Head of caudate nucleus (tissue), 42 donors: Measurements from ENCODE around the gene GPRIN1.
"Not testable (repeated sequence)": the region's sequence is repeated elsewhere in the genome, so short reads cannot be mapped to it uniquely, and the experiment has no call there.

Experiments used
- DNase-seq, 42 donors: peaks; one replicate each; pipeline versions ENCODE4 v3.0.0 to v3.0.0-alpha.2; 2020 to 2021; ENCODE audit warnings: mixed read lengths in 7 of 42
- intact Hi-C: fragments of 100-400 bp; cut with DNase I; formaldehyde crosslinking; loops from one replicate; pipeline ENCODE4 v1.15.0; 2022

The GPRIN1 gene

DNA sequence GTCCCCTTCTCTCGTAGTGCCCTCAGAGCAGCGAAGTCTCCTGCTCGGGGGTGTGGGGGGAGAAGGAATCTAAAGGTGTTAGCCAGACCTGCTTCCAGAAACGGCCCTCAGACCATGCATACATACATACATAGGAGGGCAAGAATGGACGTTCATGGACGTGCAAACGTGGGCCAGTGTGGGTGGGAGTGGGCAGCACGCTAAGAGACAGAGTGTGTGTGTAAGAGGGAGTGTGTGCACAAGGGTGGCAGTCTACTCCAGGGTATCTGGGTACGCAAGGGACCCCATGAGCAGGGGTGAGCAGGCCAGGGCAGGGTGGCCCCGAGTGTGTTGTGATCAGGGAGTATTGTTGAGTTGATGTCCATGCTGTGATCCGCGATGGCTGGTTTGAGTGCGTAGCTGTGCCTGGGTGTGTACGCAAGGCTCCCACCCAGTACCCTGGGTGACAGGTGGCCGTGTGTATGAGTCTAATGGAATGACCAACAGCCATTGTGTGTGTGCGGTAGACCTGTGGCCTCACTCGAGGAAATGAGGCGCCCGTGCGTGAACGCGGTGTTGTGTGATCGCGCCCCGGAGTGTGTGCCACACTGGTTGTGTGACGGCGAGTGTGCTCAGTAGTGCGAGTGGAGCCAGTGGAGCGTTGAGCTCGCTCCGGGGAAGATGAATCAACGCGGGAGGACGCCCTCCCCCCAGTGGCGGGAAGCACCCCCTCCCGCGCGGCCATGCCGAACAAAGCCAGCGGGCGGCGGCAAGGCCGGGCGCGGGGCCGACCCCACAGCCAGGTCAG, 826 bp downstream of the GPRIN1 start:
- peak in 20 of 42 donors; percentile 14 to 65 (median 40) for DNase-seq
- intact Hi-C loops: no loop called here

GRCh38 chr5:176608142-176608705, 1.7 kb downstream of the GPRIN1 start:
- DNase-seq: no peak
- intact Hi-C loops: no loop called here

DNA sequence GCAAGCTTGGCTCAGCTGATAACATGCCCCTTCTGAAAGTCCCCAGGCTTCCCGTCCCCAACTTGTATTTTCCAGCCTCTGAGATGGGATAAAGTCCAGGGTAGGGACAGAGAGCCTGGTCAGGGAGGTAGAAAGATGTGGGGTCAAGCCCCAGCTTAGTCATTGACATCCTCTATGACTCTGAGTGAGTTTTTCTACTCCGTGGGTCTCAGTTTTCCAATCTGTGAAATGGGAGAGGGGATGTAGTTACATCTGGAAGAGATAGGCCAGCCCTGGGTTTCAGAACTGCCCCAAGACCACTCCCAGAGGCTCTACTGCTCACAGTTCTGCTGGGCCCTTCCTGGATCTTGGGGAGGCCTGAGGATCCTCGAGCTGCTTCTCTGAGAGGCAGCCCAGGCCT, 3.1 kb downstream of the GPRIN1 start:
- DNase-seq: no peak
- intact Hi-C loops: no loop called here

DNA sequence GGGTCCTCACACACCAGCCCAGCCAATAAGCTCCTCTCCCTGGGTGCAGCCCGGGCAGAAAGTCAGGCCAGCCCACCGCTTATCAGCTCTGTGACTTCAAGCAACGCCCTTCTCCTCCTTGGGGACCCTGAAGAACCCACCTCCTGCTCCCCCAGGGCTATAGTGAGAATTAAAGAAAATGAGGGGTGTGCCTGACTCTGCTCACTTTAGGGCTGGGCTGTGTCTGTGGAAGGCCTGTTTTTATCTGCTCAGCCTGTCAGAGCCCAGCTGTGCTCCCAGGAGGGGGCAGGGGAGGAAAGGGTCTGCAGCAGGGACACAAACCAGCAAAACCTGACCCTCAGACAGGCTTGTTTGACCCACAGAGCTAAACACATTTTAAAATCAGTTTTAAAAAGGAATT, 3.9 kb downstream of the GPRIN1 start:
- intact Hi-C loops: no loop called here
- no peak for DNase-seq

DNA sequence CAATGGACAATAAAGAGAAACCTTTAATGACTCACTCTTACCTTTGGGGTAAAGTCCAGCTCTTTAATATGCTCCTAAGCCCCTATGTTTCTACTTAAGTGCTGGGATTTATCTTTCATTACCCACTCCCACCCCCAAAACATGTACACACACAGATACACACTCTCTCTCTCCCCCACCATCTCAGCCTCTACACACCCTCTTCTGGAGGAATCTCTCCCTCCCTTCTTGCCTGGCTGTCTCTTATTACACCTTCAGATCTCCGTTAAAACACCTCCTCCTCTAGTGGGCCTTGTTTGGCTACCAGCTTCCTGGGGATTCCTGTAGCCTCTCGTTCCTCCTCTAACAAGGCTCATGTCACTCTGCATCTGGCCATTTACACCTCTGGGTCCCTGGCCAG, 6.9 kb downstream of the GPRIN1 start:
- intact Hi-C loops: no loop called here
- DNase-seq: no peak

DNA sequence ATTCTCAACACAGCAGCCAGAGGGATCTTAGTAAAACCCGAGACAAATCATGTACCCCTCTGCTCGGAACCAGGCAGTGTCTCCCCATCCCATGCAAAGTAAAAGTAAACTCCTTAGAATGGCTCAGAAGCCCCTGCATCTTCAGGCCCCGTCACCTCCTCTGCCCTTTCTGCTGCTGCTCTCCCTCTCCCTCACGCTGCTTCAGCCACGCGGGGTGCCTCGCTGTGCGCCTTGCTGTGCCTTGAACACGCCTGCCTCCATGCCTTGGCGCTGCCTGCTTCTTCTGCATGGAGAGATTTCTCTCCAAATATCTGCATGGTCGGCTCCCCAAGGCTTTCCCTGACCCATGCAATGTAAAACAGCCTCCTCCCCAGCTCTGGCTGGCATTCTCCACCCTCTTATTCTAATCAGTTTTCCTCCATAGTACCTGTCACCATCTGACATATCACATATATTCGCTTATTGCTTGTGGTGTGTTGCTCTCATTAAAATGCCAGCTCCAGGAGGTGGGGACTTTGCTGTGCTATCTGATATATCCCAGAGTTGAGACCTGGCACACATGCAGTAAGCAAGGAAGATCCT, 8.0 kb downstream of the GPRIN1 start:
- no peak for DNase-seq
- intact Hi-C loops: no loop called here

GRCh38 chr5:176599749-176600430, 10.1 kb downstream of the GPRIN1 start:
- DNase-seq, intact Hi-C loops: not testable (repeated sequence)

GRCh38 chr5:176597417-176598389, 12.3 kb downstream of the GPRIN1 start:
- DNase-seq: no peak

DNA sequence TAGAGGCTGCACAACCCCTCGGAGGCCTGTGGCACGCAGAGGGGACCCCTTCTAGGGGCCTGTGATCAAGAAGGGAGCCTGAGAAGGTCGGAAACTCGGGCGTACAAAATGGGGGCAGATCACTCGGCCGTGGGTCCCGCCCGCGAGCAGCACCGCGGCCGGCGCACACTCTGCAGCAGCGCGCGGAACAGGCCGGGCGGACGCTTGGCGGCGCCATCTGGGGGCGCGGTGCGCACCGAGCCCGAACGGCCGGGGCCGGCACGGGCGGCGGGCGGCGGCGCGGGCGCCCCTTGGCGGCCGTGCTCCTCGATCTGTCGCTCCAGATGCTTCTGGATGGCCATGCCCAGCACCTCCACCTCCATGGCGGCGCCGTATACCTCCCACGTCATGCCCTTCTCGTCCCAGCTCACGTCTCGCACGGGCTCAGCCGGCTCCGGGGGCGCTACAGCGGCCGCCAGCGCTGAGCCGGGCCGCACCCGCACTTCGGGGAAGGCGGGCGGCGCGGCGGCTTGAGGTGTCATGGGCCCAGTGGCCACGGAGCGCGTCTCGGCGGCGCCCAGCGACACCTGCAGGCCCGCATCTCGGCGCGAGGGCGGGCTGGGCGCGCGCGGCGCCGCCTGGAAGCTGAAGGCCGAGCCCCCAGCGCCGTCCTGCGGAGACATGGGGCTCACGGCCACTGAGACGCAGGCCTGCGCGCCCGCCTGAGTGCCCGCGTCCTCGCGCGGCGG, 13.1 kb downstream of the GPRIN1 start:
- DNase-seq: no peak
- intact Hi-C loops: no loop called here

More at GRCh38 chr5:176597417-176598389, 12.3 kb downstream of the GPRIN1 start:
- intact Hi-C loops: no loop called here

DNA sequence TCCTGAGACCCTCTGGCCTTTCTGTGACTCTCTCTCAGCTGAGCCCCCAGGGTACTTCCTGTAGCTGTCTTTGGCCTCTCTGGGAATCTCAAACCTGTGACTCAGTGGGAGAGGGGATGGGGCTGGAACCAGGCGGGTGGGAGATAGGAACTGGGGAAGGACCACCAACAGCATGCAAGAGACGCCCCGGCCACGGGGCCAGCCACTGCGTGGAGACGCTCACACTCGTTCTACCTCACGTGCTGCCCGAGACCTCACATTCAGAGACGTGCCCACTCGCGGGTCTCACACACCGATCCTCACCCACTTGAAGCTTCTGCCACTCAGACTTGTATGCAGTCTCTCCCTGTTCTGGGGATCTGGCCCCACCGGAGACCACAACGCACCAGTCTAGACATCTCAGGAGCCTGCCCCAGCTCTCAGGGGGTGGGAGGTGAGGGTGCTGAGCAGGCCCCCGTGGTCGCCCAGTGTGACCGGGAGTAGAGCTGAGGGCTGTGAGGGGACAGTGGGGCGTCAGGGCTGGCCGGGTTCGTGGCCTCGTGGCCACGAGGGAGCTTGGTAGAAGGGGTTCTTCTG, 13.8 kb downstream of the GPRIN1 start:
- DNase-seq: no peak
- intact Hi-C loops: no loop called here

DNA sequence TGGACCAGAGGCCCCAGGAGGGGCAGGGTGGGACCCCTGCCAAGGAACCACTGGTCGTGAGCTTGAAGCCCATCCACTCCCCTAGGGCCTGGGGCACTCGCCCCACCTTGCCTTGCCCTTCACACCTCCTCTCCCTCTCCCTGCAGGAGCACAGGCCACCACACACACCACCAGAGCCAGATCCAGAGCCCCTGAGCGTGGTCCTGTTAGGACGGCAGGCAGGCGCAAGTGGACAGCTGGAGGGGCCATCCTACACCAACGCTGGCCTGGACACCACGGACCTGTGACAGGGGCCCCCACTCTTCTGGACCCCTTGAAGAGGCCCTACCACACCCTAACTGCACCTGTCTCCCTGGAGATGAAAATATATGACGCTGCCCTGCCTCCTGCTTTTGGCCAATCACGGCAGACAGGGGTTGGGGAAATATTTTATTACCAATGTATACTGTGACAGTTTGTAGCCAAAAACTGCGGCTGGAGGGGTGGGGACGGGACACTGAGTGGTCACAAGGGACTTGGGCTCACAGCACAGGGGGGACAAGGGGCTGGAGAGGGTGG, 14.5 kb downstream of the GPRIN1 start:
- DNase-seq: no peak
- intact Hi-C loops: no loop called here

- no peak for DNase-seq
- intact Hi-C loops: no loop called here
These were observed 15.4 kb downstream of the GPRIN1 start for GRCh38 chr5:176594554-176594953.

- no peak for DNase-seq
- intact Hi-C loops: no loop called here
These were observed 16.6 kb downstream of the GPRIN1 start for GRCh38 chr5:176593273-176593869.

DNA sequence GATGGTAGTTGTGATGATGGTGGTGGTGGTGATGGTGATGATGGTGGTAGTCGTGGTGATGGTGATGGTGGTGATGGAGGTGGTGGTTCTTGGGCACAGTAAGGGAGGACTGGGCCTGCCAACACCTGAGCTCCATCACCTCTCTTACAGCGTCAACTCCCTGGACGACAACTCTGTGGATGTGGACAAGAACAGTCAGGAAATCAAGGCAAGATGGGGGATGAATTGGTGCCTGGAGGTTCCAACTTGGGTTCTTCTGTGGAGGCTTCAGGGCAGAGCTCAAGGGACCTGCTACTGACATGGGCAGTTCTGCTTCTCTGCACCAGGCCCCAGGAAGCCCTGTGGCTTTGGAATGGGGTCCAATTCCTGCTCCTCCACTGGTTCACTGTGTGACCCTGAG, 17.4 kb downstream of the GPRIN1 start:
- no peak for DNase-seq
- intact Hi-C loops: no loop called here

GRCh38 chr5:176591667-176592066, 18.3 kb downstream of the GPRIN1 start:
- intact Hi-C loops, DNase-seq: not testable (repeated sequence)

GRCh38 chr5:176590035-176590717, 19.8 kb downstream of the GPRIN1 start:
- no peak for DNase-seq
- intact Hi-C loops: no loop called here
